Measurements from ENCODE around the gene IL32. TPM values are rescaled to one million over a fixed set of nuclear protein-coding genes. Genes with fewer than 3 reads are reported as not detected.

IL32 gene, protein sequence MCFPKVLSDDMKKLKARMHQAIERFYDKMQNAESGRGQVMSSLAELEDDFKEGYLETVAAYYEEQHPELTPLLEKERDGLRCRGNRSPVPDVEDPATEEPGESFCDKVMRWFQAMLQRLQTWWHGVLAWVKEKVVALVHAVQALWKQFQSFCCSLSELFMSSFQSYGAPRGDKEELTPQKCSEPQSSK
- polyA plus RNA-seq (2011; rRNA removed) (8.9 and 12.4 TPM in 2 replicates), polyA plus RNA-seq (2017; fragmentation: RNase III; extraction: RNeasy Plus Mini Kit Qiagen cat#74134 plus additional on column Dnase treatment) (18.8 to 32.0 TPM (median 20.2 TPM) in 3 replicates), polyA minus RNA-seq (2011; rRNA and poly(A)+ RNA removed) (4.7 and 8.6 TPM in 2 replicates)
- 12.0 and 13.2 TPM in 2 replicates for polyA plus RNA-seq (2012; cell fraction: cytosol; rRNA removed)
- 12.0 and 15.8 TPM in 2 replicates for polyA plus RNA-seq (2012; cell fraction: nucleus; rRNA removed)

DNA sequence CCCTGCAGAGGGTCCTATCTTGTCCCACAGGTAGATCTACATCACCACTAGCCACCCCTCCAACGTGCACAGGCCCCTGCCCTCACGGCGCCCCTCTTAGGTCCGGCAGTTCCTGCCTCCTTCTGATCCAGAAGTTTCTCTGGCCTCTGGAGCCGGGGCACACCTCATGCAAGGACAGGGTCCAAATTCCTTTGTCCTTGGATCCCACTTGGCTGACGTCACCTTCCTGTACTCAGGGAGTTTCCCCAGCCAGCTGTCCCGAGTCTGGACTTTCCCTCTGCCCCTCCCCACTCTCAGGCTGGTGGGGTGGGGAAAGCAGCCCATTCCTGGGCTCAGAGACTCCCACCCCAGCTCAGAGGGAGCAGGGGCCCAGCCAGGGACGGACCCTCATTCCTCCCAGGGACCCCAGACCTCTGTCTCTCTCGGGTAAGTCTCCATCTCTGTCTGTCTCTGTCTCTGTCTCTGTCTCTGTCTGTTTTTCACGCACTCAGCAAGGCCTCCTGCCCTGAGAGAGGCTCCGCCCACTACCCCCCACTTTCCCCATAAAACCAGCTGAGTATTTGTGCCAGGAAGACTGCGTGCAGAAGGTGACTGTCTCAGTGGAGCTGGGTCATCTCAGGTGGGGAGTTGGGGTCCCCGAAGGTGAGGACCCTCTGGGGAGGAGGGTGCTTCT is at the start of gene IL32:
Gene IL32, plus strand, starts transcription at position 572 of the 673 bp plus-strand sequence. CDS start 172 bp downstream, outside the sequence.
- Histone ChIP-seq H3K4me1 (peaks cover 17% of the 10 kb centered on the region), H3K9me3 (no peaks in the 10 kb centered on the region), H3K4me3 (peak within 1 kb of the TSS; percentile 17; the same call in 1 of the 3 replicates), H3K4me2 (peak within 1 kb of the TSS; percentile 54), H3K27ac (peak within 1 kb of the TSS; percentile 57 to 69)
- ATAC-seq (peak; percentile 49 to 75; a peak in 5 of 6 replicates), DNase-seq (ENCODE audit: low read depth in 1 of 2, low spot score in 1 of 2) (peak; percentile 66 to 71), FAIRE-seq (no peak)
- peak; percentile 26; the same call in 1 of the 2 replicates for TF ChIP-seq ESRRA (IDR thresholded peaks at IDR 0.05; ENCODE audit: borderline replicate concordance, low read length)
- TF ChIP-seq, protein P1, sequence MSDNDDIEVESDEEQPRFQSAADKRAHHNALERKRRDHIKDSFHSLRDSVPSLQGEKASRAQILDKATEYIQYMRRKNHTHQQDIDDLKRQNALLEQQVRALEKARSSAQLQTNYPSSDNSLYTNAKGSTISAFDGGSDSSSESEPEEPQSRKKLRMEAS (IDR thresholded peaks at IDR 0.05) = peak; percentile 19; the same call in 1 of the 2 replicates
- TF ChIP-seq CBX2 (IDR thresholded peaks at IDR 0.05; ENCODE audit: borderline replicate concordance, low read depth) = no peak
- TF ChIP-seq KDM5A (IDR thresholded peaks at IDR 0.05) = no peak
- no peak for TF ChIP-seq EHMT2 (IDR thresholded peaks at IDR 0.05; ENCODE audit: low read depth)
- no peak for TF ChIP-seq MYC (IDR thresholded peaks at IDR 0.05; ENCODE audit: borderline replicate concordance, low read length)
- CTCF ChIA-PET = interaction anchor here (0.9 to 12.4 kb wide), 9 partner anchors 13 to 109 kb away, joined by 3 to 186 read pairs (median 4); partner anchors contain the start of genes ZNF213 and ZSCAN10
- WGBS (ENCODE audit: missing lambda C conversion rate) = 40% methylated on average over 13 of the region's 13 CpGs
- POLR2A ChIA-PET = no interaction called here

DNA sequence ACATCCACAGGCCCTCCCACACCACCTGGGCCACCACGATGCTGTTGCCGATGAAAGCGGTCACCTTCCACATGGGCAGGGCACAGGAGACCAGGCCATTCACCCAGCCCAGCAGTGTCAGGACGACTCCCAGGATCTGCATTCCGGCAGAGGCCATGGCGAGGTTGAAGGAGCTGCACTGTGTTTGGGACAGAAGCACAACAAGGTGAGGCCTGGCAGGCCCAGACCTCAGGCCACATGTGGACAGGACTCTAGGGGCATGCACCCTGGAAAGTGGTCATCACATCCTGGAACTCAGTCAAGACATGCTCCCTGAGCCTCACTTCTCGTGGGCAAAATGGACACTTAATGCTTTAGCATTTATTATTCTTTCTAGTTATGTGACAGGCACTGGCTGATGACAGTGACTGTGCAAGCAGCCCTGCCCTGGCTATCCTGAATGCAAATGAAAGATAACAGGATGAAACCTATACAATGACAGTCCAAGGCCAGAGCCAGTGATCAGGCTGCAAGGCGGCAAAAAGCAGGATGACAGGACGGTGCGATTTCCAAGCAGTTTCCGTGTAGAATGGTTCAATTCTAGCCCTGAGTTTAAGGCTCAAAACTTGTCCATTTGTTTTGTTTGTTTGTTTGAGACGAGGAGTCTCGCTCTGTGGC is 49.4 kb upstream of the IL32 start:
- POLR2A ChIA-PET = no interaction called here
- Histone ChIP-seq H3K27ac (no peak overlapping the region), H3K4me1 (peaks cover 20% of the 10 kb centered on the region), H3K4me3 (no peak overlapping the region), H3K4me2 (no peak overlapping the region), H3K9me3 (no peaks in the 10 kb centered on the region)
- ATAC-seq (no peak), FAIRE-seq (no peak), DNase-seq (ENCODE audit: low read depth in 1 of 2, low spot score in 1 of 2) (no peak)
- 88% methylated on average over 8 of the region's 13 CpGs for WGBS (ENCODE audit: missing lambda C conversion rate)
- CTCF ChIA-PET = interaction anchor here (0.7 to 3.4 kb wide), 2 partner anchors 12 to 44 kb away, joined by 3 to 16 read pairs; no protein-coding TSS in a partner anchor
- TF ChIP-seq HDAC2 (IDR thresholded peaks at IDR 0.05) (no peak), NPAS2 (CRISPR knock-in tag; IDR thresholded peaks at IDR 0.05; ENCODE audit: borderline replicate concordance) (no peak), FOSB (CRISPR knock-in tag; IDR thresholded peaks at IDR 0.05) (no peak), FOXS1 (CRISPR knock-in tag; IDR thresholded peaks at IDR 0.05) (no peak), KDM5A (IDR thresholded peaks at IDR 0.05) (no peak), FOSL2 (IDR thresholded peaks at IDR 0.05) (no peak), FOSL2 (CRISPR knock-in tag; IDR thresholded peaks at IDR 0.05) (no peak), RNF2 (IDR thresholded peaks at IDR 0.05; ENCODE audit: borderline replicate concordance, low read depth) (no peak), NFE2L2 (conservative IDR thresholded peaks at IDR 0.05; ENCODE audit: low read length) (no peak), HOXB13 (CRISPR knock-in tag; IDR thresholded peaks at IDR 0.05; ENCODE audit: low read depth) (no peak), RARB (CRISPR knock-in tag; IDR thresholded peaks at IDR 0.05) (no peak), KDM1A (IDR thresholded peaks at IDR 0.05; ENCODE audit: low read depth) (no peak), HOXA7 (CRISPR knock-in tag; IDR thresholded peaks at IDR 0.05) (no peak), RFX5 (IDR thresholded peaks at IDR 0.05) (no peak), EHF (CRISPR knock-in tag; IDR thresholded peaks at IDR 0.05) (no peak), POLR2AphosphoS2 (conservative IDR thresholded peaks at IDR 0.05; ENCODE audit: low read length) (no peak)
- TF ChIP-seq, protein P2, sequence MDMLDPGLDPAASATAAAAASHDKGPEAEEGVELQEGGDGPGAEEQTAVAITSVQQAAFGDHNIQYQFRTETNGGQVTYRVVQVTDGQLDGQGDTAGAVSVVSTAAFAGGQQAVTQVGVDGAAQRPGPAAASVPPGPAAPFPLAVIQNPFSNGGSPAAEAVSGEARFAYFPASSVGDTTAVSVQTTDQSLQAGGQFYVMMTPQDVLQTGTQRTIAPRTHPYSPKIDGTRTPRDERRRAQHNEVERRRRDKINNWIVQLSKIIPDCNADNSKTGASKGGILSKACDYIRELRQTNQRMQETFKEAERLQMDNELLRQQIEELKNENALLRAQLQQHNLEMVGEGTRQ (IDR thresholded peaks at IDR 0.05) = no peak
- TF ChIP-seq, protein P1 (IDR thresholded peaks at IDR 0.05) = no peak
- TF ChIP-seq, protein P3, sequence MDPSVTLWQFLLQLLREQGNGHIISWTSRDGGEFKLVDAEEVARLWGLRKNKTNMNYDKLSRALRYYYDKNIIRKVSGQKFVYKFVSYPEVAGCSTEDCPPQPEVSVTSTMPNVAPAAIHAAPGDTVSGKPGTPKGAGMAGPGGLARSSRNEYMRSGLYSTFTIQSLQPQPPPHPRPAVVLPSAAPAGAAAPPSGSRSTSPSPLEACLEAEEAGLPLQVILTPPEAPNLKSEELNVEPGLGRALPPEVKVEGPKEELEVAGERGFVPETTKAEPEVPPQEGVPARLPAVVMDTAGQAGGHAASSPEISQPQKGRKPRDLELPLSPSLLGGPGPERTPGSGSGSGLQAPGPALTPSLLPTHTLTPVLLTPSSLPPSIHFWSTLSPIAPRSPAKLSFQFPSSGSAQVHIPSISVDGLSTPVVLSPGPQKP (IDR thresholded peaks at IDR 0.05; ENCODE audit: low read depth, low read length) = no peak

Data from A549 (cell line).